OCI-LY7 (cell line): Measurements from ENCODE around the gene SPHKAP.

Source experiments
- CTCF ChIP-seq: fragments of 200-600 bp; sonication (generic); conservative IDR thresholded peaks from 2 replicates; pipeline ENCODE4 v1.5.1; 2014; ENCODE audit warnings: mild to moderate bottlenecking, antibody characterized with exemption, low read length, moderate library complexity, mixed read lengths
- EZH2phosphoT487 ChIP-seq: fragments of 200-600 bp; sonication (generic); IDR thresholded peaks from 2 replicates; pipeline ENCODE4 v1.6.1; 2018; ENCODE audit warnings: low read depth, borderline replicate concordance, mild to moderate bottlenecking, mixed run types, antibody characterized with exemption, low read length, moderate library complexity, mixed read lengths

GRCh38 chr2:228063558-228063957, 117.9 kb downstream of the SPHKAP start:
- TF ChIP-seq CTCF (no peak), EZH2phosphoT487 (no peak)
